HG02759 (cell line): Measurements from ENCODE around the gene SLC45A1.
"Not testable (repeated sequence)": the region's sequence is repeated elsewhere in the genome, so short reads cannot be mapped to it uniquely, and the experiment has no call there.

Experiments used
- ATAC-seq: cut with Tn5 transposase; IDR thresholded peaks from one replicate; pipeline ENCODE4 v1.9.1; 2021; ENCODE audit warnings: mild to moderate bottlenecking, moderate library complexity; ENCODE audit not compliant: unreplicated experiment

SLC45A1 gene

GRCh38 chr1:8317647-8318381 lies at the start of gene SLC45A1:
Gene SLC45A1, plus strand, starts transcription at chr1:8318114. Its CDS starts 6,216 bp downstream, at chr1:8324330.
- ATAC-seq: no peak

DNA sequence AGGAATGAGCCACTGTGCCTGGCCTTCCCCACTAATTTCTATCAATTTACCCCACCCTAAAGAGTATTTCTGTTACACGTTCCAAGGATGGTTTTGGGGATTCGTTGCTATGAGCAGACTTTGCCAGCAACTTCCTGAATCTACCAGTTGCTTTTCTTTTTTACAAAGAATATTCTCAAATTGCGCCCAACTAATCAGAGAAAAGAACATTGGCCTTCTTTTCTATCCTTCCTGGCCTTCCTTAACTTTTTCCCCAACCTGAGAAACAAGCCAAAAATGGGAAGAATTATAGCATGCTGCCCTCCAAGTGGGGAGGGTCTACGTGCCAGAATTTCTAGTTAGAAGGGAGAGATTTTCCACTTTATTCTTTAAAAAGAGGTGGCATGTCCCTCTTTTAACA lies 44.9 kb upstream of the SLC45A1 start:
- ATAC-seq: no peak

GRCh38 chr1:8274352-8274751 lies 43.6 kb upstream of the SLC45A1 start:
- no peak for ATAC-seq

DNA sequence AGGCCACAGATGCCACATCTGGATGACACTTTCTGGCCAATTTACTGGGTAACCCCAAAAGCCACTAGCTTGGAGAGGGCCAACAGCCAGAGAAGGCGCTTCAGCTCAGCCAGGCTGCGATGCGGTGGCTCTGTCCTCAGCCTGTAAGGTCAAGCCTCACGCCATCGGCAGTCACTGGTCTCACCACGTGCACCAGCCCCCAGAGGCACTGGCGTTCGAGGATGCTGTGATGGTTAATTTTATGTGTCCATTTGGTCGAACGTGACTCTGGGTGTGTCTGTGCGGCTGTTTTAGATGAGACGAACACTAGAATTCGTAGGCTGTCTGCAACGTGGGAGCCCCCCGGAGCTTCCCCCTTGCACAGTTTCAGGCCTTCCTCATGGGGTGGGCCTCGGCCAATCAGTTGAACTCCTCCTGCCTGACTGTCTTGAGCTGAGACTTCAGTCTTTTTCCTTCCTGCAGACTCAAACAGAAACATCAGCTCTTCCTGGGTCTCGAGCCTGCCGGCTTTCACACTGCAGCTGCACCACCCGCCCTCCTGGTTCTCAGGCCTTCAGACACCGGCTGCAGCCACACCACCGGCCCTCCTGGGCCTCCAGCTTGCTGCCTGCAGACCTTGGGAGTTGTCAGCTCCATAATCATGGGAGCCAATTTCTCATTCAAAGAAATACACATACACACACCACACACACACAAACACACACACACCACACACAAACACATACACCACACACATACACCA lies 41.6 kb upstream of the SLC45A1 start:
- ATAC-seq: no peak

- no peak for ATAC-seq
These were observed 41.0 kb upstream of the SLC45A1 start for GRCh38 chr1:8276932-8277331.

DNA sequence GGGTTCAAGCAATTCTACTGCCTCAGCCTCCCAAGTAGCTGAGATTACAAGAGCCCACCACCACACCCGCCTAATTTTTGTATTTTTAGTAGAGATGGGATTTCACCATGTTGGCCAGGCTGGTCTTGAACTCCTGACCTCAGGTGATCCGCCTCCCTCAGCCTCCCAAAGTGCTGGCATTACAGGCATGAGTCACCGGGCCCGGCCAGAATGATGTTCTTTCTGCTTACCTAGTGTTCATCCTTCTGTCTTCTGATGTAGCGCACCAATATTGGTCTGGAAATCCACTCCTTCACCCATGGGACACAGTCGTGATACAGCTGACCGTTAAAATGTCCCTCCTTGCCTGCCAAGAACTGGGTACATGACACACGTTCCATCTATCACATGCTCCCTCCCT lies 39.2 kb upstream of the SLC45A1 start:
- not testable (repeated sequence) for ATAC-seq

DNA sequence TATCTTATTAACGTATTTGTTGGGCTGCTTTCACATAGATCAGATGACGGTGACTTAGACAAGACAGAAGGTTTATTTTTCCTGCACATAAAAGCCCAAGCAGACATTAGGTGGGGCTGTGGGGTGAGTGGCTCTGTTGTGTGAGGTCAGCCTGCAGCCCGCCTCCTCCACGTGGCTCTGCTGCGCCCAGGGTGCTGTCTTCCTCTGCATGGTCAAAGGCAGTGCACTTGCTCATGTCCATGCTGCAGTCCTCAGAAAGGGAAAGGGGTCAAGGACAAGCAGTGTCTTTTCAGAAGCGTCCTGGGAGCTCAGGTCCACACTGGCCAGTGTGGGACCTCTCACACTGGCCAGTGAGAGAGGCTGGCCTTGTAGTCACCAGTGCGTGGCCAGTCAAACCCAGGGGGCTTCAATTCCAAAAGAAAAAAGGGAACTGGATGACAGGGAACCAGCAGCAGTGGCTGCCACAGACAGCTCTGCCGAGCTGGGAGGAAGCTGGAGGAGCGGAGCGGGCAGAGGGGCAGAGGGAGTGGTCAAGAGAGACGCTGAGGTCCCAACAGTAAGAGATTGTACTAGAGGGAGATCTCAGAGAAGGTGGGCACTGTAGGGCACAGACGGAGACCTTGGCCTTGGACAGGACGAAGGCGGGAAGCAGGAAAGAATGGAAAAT lies 35.9 kb upstream of the SLC45A1 start:
- ATAC-seq: no peak

DNA sequence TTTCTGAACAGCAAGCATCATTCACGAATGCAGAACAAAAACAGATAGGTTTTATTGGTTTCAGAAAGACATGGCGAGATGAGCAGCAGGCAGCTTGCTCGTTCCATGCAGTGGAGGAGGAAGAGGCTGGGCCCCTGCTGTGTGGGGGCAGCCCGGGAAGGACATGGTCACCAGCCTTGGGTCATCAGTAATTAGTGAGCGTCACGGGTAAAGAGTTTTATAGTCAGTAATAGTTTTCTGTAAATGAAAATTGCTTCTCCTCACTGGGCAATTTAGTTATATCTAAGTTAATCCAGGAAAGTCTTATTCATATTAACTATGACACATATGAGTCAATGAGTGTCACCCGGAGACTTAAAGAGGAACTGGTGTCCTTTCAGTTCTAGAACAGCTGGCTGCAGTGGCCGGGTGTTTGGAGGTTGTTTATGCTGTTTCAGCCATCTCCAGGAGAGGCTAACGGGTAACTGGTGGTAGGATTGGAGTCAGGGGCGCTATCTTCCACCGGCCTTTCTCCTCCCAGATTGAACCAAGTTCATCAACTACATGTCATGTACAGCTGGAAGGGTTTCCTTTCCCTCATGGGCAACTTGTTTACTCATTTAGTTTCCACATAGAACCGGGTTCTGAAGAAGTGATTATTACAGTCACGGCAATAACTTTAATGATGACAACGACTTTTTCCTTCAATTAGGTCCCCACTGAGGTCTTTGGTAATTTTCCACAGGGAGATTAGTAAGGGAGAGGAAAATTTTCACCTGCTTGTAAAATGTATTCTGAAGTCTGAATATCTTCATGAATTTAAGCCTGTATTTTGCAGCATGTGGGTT lies 34.6 kb upstream of the SLC45A1 start:
- peak; percentile 97 for ATAC-seq

DNA sequence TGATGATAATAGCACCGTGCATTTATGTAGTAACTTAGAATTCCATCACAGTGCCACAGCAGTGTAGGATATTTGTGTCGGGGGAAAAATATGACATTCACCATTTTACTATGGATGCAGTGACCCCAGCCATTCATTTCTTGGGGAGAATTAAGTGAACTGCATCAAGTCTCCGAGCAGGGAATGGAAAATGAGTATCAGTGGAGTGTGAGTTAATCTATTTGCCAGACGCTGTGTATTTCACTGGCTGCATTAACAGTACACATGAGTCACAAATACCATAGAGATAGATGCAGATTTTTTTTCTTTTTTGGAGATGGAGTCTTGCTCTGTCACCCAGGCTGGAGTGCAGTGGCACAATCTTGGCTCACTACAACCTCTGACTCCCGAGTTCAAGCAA lies 33.8 kb upstream of the SLC45A1 start:
- no peak for ATAC-seq

DNA sequence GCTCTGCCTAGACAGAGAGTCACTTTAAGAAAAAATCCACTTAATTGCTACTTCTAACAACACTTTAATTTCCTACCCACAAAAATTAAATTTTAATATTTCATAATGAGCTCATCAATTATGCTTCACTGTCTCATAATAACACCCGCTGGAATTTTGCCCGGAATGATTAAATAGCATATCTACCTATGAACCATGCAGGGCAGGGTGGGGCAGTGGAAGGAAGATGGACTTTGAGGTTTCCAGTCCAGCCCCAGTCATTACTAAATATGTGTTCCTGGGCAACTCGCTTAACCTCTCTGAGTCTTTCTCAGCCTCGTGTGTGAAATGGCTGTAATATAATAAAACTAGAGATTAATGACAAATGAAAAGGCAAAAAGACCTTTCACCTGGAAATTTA lies 32.8 kb upstream of the SLC45A1 start:
- no peak for ATAC-seq

- ATAC-seq: no peak
These were observed 31.9 kb upstream of the SLC45A1 start for GRCh38 chr1:8285965-8286364.

- no peak for ATAC-seq
These were observed 24.8 kb upstream of the SLC45A1 start for GRCh38 chr1:8293118-8293517.

- no peak for ATAC-seq
These were observed 24.2 kb upstream of the SLC45A1 start for GRCh38 chr1:8293641-8294169.

- no peak for ATAC-seq
These were observed 23.7 kb upstream of the SLC45A1 start for GRCh38 chr1:8294170-8294697.

DNA sequence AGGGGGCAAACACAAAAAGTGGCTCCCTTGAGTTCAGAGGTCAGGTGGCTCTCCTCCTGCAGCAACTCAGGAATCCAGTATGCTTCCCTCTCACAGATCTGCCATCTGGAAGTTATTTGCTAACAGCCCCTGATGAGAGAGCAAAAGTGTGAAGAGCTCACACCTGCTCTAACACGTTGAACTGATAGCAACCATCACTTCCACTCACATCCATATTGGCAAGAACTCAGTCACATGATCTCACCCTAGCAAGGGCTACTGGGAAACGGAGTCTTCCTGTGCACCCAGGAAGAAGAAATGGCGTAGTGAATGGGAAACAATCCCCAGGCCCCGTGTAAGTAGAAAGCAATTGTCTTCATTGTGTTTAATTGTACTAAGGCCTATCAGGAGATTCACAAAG lies 20.7 kb upstream of the SLC45A1 start:
- ATAC-seq: no peak

DNA sequence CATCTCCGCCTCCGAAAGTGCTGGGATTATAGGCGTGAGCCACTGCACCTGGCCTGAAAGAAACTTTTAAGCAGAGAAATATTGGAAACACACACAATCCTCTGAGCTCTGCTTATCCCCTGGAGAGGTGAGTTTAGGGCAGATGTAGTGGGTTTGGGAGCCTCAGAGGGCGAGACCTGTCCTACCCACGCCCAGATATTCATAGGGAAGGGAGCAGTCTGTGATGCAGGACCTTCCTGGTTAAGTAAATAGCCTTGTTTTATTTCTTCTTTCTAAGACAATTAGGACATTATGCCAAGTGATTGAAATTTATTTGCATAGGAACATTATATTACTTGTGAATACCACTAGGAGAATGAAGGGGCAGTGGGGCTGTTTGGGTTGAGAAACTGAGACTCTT lies 18.0 kb upstream of the SLC45A1 start:
- ATAC-seq: no peak

- no peak for ATAC-seq
These were observed 15.6 kb upstream of the SLC45A1 start for GRCh38 chr1:8302081-8302956.

DNA sequence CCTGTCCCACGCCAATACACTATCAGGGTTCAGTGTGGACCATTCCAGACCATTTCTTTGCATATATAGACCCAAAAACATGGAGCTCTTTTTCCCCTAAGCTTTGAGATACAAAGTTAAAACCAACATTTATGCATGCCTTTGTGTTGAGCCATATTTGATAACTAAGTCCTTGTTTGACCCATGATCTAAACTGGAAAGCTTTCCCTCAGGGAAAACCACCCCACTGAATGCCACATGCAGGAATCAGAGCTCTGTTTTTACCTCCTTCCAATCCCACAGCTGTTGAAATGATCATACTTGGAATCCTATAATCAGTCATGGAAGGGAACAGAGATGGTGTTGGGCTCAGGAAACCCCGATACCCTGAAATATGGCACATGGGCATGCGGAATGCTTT lies 14.8 kb upstream of the SLC45A1 start:
- no peak for ATAC-seq

GRCh38 chr1:8303876-8304275 lies 14.0 kb upstream of the SLC45A1 start:
- no peak for ATAC-seq

GRCh38 chr1:8307628-8308027 lies 10.3 kb upstream of the SLC45A1 start:
- no peak for ATAC-seq
